Measurements from ENCODE around the gene STAMBPL1.

The STAMBPL1 gene

GRCh38 chr10:88911851-88912250 lies 31.8 kb downstream of the STAMBPL1 start:
- intact Hi-C loops (cut with DNase I; ENCODE audit: low total_unique reads), result no loop called here
- Histone ChIP-seq H3K4me3 (no peak overlapping the region), H3K36me3 (peaks cover 0 to 1% (median 0%) of the 10 kb centered on the region in 3 donors), H3K9me3 (no peaks in the 10 kb centered on the region), H3K27me3 (no peaks in the 10 kb centered on the region), H3K4me1 (no peaks in the 10 kb centered on the region), H3K27ac (no peak overlapping the region)
- TF ChIP-seq CTCF (IDR thresholded peaks at IDR 0.05), result no peak
- no peak for DNase-seq

GRCh38 chr10:88913127-88913526 lies 33.1 kb downstream of the STAMBPL1 start:
- H3K4me1 ChIP-seq, result no peaks in the 10 kb centered on the region
- no peaks in the 10 kb centered on the region for H3K9me3 ChIP-seq
- no peak for TF ChIP-seq CTCF (IDR thresholded peaks at IDR 0.05)
- H3K27ac ChIP-seq, result no peak overlapping the region
- H3K36me3 ChIP-seq, result peaks cover 0 to 5% (median 0%) of the 10 kb centered on the region in 3 donors
- intact Hi-C loops (cut with DNase I; ENCODE audit: low total_unique reads), result no loop called here
- no peak overlapping the region for H3K4me3 ChIP-seq
- no peaks in the 10 kb centered on the region for H3K27me3 ChIP-seq
- DNase-seq, result no peak

GRCh38 chr10:88913788-88914187 lies 33.7 kb downstream of the STAMBPL1 start:
- H3K4me1 ChIP-seq, result no peaks in the 10 kb centered on the region
- H3K4me3 ChIP-seq, result no peak overlapping the region
- H3K9me3 ChIP-seq, result no peaks in the 10 kb centered on the region
- peaks cover 0 to 5% (median 0%) of the 10 kb centered on the region in 3 donors for H3K36me3 ChIP-seq
- intact Hi-C loops (cut with DNase I; ENCODE audit: low total_unique reads), result no loop called here
- H3K27me3 ChIP-seq, result no peaks in the 10 kb centered on the region
- no peak for TF ChIP-seq CTCF (IDR thresholded peaks at IDR 0.05)
- no peak overlapping the region for H3K27ac ChIP-seq
- no peak for DNase-seq

- TF ChIP-seq CTCF (IDR thresholded peaks at IDR 0.05), result no peak
- Histone ChIP-seq H3K9me3 (no peaks in the 10 kb centered on the region), H3K4me3 (no peak overlapping the region), H3K27ac (no peak overlapping the region), H3K4me1 (peaks cover 0 to 6% (median 3%) of the 10 kb centered on the region in 4 donors), H3K36me3 (peaks cover 0 to 5% (median 0%) of the 10 kb centered on the region in 3 donors), H3K27me3 (no peaks in the 10 kb centered on the region)
- intact Hi-C loops (cut with DNase I; ENCODE audit: low total_unique reads), result no loop called here
- no peak for DNase-seq
These were observed 35.7 kb downstream of the STAMBPL1 start for GRCh38 chr10:88915781-88916180.

GRCh38 chr10:88916231-88916630 lies 36.2 kb downstream of the STAMBPL1 start:
- no peak for DNase-seq
- intact Hi-C loops (cut with DNase I; ENCODE audit: low total_unique reads), result no loop called here
- H3K4me3 ChIP-seq, result no peak overlapping the region

More at GRCh38 chr10:88916231-88916630, 36.2 kb downstream of the STAMBPL1 start:
- H3K27me3 ChIP-seq, result no peaks in the 10 kb centered on the region
- H3K9me3 ChIP-seq, result no peaks in the 10 kb centered on the region
- no peak overlapping the region for H3K27ac ChIP-seq
- H3K36me3 ChIP-seq, result peaks cover 0 to 5% (median 0%) of the 10 kb centered on the region in 3 donors
- peaks cover 0 to 11% (median 8%) of the 10 kb centered on the region in 4 donors for H3K4me1 ChIP-seq
- TF ChIP-seq CTCF (IDR thresholded peaks at IDR 0.05), result no peak
